ENCODE data around the gene SERPINA12. TPM values are rescaled to one million over a fixed set of nuclear protein-coding genes. Genes with fewer than 3 reads are reported as not detected.
"Not testable (repeated sequence)": the region's sequence is repeated elsewhere in the genome, so short reads cannot be mapped to it uniquely, and the experiment has no call there.

Gene SERPINA12
- total and polyA plus RNA-seq, 10 of the 15 experiments (the other 5 are each of a cell fraction or from before 2014, with no cell fraction given): not detected

DNA sequence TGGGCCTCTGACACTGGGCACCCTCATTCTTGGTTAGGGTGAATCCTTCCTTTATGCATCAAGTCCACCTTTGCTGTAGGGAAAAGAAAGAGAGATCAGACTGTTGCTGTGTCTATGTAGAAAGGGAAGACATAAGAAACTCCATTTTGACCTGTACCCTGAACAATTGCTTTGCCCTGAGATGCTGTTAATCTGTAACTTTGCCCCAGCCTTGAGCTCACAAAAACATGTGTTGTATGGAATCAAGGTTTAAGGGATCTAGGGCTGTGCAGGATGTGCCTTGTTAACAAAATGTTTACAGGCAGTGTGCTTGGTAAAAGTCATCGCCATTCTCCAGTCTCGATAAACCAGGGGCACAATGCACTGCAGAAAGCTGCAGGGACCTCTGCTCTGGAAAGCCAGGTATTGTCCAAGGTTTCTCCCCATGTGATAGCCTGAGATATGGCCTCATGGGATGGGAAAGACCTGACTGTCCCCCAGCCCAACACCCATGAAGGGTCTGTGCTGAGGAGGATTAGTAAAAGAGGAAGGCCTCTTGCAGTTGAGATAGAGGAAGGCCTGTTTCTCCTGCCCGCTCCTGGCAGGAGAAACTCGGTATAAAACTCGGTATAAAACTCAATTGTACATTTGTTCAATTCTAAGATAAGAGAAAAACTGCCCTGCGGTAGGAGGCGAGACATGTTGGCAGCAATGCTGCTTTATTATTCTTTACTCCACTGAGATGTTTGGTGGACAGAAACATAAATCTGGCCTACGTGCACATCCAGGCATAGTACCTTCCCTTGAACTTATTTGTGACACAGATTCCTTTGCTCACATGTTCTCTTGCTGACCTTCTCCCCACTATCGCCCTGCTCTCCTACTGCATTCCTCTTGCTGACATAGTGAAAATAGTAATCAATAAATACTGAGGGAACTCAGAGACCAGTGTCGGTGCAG, 26.9 kb downstream of the SERPINA12 start:
- H3K4me1 ChIP-seq (ENCODE audit: control insufficient read depth, insufficient read depth, low read length); H4K20me1 ChIP-seq (ENCODE audit: control insufficient read depth, insufficient read depth); in situ Hi-C loops (cut with MboI); H3K27me3 ChIP-seq (replicated peaks in 1 of 2; ENCODE audit: control insufficient read depth in 2 of 2, insufficient read depth in 2 of 2, low read length in 1 of 2); H3K9ac ChIP-seq (ENCODE audit: control insufficient read depth, insufficient read depth, low read length); H3K9me3 ChIP-seq (replicated peaks; ENCODE audit: control insufficient read depth, insufficient read depth, low read length); ATAC-seq; H3K36me3 ChIP-seq (ENCODE audit: control insufficient read depth in 2 of 2, insufficient read depth in 2 of 2, low read length in 1 of 2); BruUV-seq (replicated peaks); CTCF ChIA-PET; DNase-seq (ENCODE audit: low read depth, low spot score); RAD21 ChIA-PET (ENCODE audit: unreplicated experiment); H3K79me2 ChIP-seq (ENCODE audit: control insufficient read depth, insufficient read depth, low read length); H3K4me3 ChIP-seq; FAIRE-seq; SMC1A ChIA-PET (ENCODE audit: uncharacterized antibody, unreplicated experiment); POLR2A ChIA-PET; H2AFZ ChIP-seq (ENCODE audit: control insufficient read depth, low read depth, low read length); H3K27ac ChIP-seq (ENCODE audit: control insufficient read depth, insufficient read depth); H3K4me2 ChIP-seq (ENCODE audit: control insufficient read depth, insufficient read depth): not testable (repeated sequence)
- TF ChIP-seq, protein P1, sequence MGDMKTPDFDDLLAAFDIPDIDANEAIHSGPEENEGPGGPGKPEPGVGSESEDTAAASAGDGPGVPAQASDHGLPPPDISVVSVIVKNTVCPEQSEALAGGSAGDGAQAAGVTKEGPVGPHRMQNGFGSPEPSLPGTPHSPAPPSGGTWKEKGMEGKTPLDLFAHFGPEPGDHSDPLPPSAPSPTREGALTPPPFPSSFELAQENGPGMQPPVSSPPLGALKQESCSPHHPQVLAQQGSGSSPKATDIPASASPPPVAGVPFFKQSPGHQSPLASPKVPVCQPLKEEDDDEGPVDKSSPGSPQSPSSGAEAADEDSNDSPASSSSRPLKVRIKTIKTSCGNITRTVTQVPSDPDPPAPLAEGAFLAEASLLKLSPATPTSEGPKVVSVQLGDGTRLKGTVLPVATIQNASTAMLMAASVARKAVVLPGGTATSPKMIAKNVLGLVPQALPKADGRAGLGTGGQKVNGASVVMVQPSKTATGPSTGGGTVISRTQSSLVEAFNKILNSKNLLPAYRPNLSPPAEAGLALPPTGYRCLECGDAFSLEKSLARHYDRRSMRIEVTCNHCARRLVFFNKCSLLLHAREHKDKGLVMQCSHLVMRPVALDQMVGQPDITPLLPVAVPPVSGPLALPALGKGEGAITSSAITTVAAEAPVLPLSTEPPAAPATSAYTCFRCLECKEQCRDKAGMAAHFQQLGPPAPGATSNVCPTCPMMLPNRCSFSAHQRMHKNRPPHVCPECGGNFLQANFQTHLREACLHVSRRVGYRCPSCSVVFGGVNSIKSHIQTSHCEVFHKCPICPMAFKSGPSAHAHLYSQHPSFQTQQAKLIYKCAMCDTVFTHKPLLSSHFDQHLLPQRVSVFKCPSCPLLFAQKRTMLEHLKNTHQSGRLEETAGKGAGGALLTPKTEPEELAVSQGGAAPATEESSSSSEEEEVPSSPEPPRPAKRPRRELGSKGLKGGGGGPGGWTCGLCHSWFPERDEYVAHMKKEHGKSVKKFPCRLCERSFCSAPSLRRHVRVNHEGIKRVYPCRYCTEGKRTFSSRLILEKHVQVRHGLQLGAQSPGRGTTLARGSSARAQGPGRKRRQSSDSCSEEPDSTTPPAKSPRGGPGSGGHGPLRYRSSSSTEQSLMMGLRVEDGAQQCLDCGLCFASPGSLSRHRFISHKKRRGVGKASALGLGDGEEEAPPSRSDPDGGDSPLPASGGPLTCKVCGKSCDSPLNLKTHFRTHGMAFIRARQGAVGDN (IDR thresholded peaks at IDR 0.05): peak; percentile 79
- TF ChIP-seq, protein P2, sequence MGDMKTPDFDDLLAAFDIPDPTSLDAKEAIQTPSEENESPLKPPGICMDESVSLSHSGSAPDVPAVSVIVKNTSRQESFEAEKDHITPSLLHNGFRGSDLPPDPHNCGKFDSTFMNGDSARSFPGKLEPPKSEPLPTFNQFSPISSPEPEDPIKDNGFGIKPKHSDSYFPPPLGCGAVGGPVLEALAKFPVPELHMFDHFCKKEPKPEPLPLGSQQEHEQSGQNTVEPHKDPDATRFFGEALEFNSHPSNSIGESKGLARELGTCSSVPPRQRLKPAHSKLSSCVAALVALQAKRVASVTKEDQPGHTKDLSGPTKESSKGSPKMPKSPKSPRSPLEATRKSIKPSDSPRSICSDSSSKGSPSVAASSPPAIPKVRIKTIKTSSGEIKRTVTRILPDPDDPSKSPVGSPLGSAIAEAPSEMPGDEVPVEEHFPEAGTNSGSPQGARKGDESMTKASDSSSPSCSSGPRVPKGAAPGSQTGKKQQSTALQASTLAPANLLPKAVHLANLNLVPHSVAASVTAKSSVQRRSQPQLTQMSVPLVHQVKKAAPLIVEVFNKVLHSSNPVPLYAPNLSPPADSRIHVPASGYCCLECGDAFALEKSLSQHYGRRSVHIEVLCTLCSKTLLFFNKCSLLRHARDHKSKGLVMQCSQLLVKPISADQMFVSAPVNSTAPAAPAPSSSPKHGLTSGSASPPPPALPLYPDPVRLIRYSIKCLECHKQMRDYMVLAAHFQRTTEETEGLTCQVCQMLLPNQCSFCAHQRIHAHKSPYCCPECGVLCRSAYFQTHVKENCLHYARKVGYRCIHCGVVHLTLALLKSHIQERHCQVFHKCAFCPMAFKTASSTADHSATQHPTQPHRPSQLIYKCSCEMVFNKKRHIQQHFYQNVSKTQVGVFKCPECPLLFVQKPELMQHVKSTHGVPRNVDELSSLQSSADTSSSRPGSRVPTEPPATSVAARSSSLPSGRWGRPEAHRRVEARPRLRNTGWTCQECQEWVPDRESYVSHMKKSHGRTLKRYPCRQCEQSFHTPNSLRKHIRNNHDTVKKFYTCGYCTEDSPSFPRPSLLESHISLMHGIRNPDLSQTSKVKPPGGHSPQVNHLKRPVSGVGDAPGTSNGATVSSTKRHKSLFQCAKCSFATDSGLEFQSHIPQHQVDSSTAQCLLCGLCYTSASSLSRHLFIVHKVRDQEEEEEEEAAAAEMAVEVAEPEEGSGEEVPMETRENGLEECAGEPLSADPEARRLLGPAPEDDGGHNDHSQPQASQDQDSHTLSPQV (IDR thresholded peaks at IDR 0.05): 0 out of 2 replicates have a peak, but pooled peaks have one; percentile 71
- WGBS (ENCODE audit: insufficient coverage, insufficient replicate concordance, low lambda C conversion rate, missing lambda C conversion rate): 15% methylated on average over 10 of the region's 10 CpGs
- intact Hi-C loops (cut with micrococcal nuclease; ENCODE audit: unreplicated experiment): loop anchor here (10.0 kb wide), 1 partner anchor 348 kb away; no protein-coding TSS in a partner anchor

Measured in GM12878 (cell line).